WERI-Rb-1 (cell line): Measurements from ENCODE around the gene ASB7.
"Not testable (repeated sequence)": the region's sequence is repeated elsewhere in the genome, so short reads cannot be mapped to it uniquely, and the experiment has no call there.

Source experiments
- DNase-seq: peaks from one replicate; pipeline ENCODE4 v3.0.0-alpha.2; 2020
- H3K27ac ChIP-seq: fragments of 250-450 bp; sonication (Bioruptor Pico); 2 replicates; pipeline ENCODE4 v1.5.1; 2020; ENCODE audit warnings: mild to moderate bottlenecking, moderate library complexity
- H3K27me3 ChIP-seq: fragments of 250-450 bp; sonication (Bioruptor Pico); 2 replicates; pipeline ENCODE4 v1.5.1; 2021; ENCODE audit warnings: mild to moderate bottlenecking, low read depth, moderate library complexity; ENCODE audit not compliant: insufficient read depth, severe bottlenecking
- H3K36me3 ChIP-seq: fragments of 250-450 bp; sonication (Bioruptor Pico); 2 replicates; pipeline ENCODE4 v1.5.1; 2020; ENCODE audit warnings: mild to moderate bottlenecking, moderate library complexity
- H3K4me3 ChIP-seq: 2 replicates; pipeline ENCODE4 v1.5.1; 2011; ENCODE audit warnings: low read depth, mild to moderate bottlenecking, control low read depth, low read length
- H3K9me3 ChIP-seq: fragments of 250-450 bp; sonication (Bioruptor Pico); 2 replicates; pipeline ENCODE4 v1.5.1; 2021; ENCODE audit warnings: mild to moderate bottlenecking, moderate library complexity; ENCODE audit not compliant: severe bottlenecking
- TF ChIP-seq, protein P1 (sequence below): IDR thresholded peaks from 2 replicates; pipeline ENCODE4 v1.5.1; 2011; ENCODE audit warnings: low read depth, mild to moderate bottlenecking, control low read depth, inconsistent platforms, low read length

The ASB7 gene

DNA sequence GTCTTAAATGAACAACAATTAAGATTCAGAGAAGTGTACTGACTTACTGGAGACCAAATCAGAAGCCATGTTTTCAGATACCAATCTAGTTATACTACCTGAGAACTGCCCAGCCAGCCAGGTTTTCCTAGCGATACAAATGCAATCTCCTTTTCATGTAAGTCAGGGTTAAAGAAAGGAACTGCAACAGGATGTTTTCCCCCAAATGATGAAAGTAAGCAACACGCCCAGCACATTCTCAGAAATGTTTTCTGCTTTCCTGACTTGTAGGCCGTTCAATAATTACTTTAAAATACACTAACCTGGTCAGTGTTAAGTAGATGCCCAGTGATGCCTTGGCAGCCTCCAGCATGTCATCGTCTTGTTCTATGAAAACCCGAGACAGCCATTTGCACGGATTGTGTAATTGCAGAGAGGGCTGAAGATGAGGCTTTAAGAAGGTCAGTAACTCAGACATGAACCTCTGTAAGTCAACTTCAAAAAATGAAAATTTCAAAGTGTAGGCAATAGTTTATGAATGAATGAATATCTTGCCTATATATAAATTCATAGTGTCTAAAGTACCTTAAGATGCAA, 30.7 kb upstream of the ASB7 start:
- peaks cover 30% of the 10 kb centered on the region for H3K36me3 ChIP-seq
- no peak overlapping the region for H3K4me3 ChIP-seq
- no peak for DNase-seq
- no peaks in the 10 kb centered on the region for H3K27me3 ChIP-seq
- no peak overlapping the region for H3K27ac ChIP-seq
- H3K9me3 ChIP-seq: no peaks in the 10 kb centered on the region
- TF ChIP-seq, protein P1, sequence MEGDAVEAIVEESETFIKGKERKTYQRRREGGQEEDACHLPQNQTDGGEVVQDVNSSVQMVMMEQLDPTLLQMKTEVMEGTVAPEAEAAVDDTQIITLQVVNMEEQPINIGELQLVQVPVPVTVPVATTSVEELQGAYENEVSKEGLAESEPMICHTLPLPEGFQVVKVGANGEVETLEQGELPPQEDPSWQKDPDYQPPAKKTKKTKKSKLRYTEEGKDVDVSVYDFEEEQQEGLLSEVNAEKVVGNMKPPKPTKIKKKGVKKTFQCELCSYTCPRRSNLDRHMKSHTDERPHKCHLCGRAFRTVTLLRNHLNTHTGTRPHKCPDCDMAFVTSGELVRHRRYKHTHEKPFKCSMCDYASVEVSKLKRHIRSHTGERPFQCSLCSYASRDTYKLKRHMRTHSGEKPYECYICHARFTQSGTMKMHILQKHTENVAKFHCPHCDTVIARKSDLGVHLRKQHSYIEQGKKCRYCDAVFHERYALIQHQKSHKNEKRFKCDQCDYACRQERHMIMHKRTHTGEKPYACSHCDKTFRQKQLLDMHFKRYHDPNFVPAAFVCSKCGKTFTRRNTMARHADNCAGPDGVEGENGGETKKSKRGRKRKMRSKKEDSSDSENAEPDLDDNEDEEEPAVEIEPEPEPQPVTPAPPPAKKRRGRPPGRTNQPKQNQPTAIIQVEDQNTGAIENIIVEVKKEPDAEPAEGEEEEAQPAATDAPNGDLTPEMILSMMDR: no peak

DNA sequence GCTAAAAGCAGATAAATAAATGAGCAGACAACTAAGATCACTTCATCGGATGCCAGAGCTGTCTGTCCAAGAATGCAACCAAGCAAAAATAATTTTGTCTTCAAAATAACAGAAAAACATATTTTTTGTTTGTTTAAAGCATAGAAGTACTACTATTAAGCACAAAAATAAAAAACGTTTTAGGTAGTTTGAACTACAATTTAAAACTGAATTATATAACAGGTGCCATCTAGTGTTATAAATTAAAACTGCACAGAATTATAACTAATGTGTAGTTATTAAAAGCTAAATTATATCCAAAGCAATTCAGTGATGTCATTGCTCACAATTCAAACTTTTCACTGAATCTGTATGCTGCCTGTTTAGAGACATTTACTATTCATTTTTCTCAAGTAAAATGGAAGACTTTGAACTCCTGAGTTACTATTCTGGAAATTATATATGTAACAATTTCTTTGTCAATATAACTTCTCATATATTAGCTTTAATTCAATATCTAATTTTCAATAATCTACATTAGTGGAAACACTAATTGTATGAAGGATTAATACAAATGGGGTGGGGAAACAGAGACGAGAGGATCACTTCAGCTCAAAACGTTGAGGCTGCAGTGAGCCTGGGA, 29.9 kb upstream of the ASB7 start:
- no peak for DNase-seq
- TF ChIP-seq, protein P1: no peak
- Histone ChIP-seq H3K36me3 (peaks cover 30% of the 10 kb centered on the region), H3K9me3 (no peaks in the 10 kb centered on the region), H3K4me3 (no peak overlapping the region), H3K27ac (no peak overlapping the region), H3K27me3 (no peaks in the 10 kb centered on the region)

DNA sequence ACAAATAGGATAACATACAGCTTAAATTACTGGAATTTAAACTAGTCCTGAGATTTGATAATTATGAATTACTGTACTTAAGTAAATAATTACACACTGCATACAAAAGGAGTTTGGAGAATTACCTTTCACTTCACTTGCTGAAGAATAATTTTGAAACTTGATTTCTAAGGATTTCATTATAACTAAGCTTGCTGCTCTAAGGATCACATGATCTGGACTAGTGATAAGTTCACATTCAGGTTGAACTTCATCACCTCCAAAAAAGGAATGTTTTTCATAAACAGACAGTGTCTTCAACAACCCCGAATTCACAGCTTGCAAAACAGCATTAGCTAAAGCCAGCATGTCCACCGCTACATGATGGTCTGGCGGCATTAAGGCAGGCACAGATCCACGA, 28.9 kb upstream of the ASB7 start:
- Histone ChIP-seq H3K27ac (no peak overlapping the region), H3K27me3 (no peaks in the 10 kb centered on the region), H3K9me3 (no peaks in the 10 kb centered on the region), H3K36me3 (peaks cover 30% of the 10 kb centered on the region), H3K4me3 (no peak overlapping the region)
- no peak for DNase-seq
- TF ChIP-seq, protein P1: no peak

DNA sequence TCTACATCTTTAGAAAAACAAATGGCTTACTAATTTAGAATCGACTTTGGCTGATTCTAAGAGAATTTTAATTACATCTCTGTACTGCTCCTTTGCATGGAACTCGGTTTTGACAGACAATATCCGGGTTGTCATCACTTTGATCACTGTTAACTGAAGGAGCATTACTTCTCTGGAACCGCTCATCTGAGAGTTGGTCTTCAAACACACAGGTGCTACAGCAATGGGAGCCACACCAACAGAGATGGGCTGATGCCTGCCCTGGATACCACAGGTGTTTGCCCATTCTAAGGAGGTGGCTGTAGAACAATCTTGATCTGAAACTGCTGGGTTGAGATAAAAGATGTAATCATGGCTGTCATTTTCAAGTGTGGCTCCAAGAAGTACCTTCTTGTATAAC, 22.0 kb upstream of the ASB7 start:
- Histone ChIP-seq H3K4me3 (no peak overlapping the region), H3K27me3 (no peaks in the 10 kb centered on the region), H3K9me3 (no peaks in the 10 kb centered on the region), H3K27ac (no peak overlapping the region), H3K36me3 (peaks cover 4% of the 10 kb centered on the region; the same call in 1 of the 2 replicates)
- TF ChIP-seq, protein P1: no peak
- no peak for DNase-seq

DNA sequence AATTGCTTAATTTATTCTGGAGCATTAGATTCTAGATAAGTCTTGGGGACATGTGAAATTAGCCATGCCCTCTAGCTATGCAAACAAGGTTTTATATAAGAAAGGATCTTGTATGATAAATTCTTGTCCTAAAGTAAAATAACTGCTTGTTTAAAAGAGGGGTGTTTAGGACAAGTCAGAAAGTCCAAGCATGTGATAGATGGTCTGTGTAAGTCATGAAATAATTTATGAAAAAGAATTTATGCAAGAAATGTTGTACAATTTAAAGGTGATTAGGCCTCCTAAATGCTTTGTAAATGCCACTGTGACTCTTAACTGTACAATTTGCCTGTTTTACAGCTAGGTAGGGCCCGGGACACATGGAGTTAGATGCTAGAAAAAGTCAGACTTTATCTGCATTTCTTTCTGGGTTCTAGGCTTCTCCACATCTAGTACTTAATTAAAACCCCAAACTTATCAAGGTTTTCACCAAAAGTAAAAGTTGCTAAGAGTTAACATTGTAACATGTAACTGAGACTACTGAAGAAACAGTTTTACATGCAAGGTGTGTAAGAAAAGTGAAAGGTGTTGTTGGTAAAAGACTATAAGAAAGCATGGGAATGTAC, 13.6 kb upstream of the ASB7 start:
- Histone ChIP-seq H3K27ac (no peak overlapping the region), H3K4me3 (no peak overlapping the region), H3K27me3 (no peaks in the 10 kb centered on the region), H3K36me3 (peaks cover 5% of the 10 kb centered on the region), H3K9me3 (peaks cover 12% of the 10 kb centered on the region)
- no peak for DNase-seq
- TF ChIP-seq, protein P1: no peak

DNA sequence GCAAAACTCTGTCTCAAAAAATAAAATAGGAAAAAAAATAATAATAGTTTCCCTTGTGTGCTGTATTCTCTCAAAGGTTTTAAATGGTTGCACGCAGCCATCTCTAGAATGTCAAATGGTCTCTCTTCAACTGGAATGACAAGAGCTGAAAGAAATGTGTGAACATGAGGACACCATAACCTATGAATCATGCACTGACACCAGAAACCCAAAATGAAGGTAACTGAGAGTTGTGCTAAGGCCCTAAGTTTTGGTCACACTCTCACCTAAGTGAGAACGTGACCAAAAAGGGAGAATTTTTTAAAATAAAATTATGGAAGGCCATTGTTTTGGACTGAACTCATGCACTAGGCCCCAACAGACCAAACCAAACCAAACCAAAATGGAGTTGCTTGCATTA, 11.2 kb upstream of the ASB7 start:
- not testable (repeated sequence) for DNase-seq, H3K4me3 ChIP-seq, H3K27ac ChIP-seq, H3K36me3 ChIP-seq, H3K27me3 ChIP-seq
- peaks cover 12% of the 10 kb centered on the region for H3K9me3 ChIP-seq
